Stomach smooth muscle (tissue), 2 donors: Measurements from ENCODE around the gene GET4.
A peak's percentile ranks its signal among the peaks of the same experiment; 100 is the strongest.

Experiments used
- H3K27ac ChIP-seq: one replicate; pipeline ENCODE4 v1.7.0; 2013; ENCODE audit warnings: mild to moderate bottlenecking, low read length, inconsistent platforms
- H3K27me3 ChIP-seq, 2 donors: one replicate each; pipeline ENCODE4 v1.7.0; 2013; ENCODE audit warnings: low read length in 2 of 2; ENCODE audit not compliant: insufficient read depth in 2 of 2, control insufficient read depth in 1 of 2
- H3K36me3 ChIP-seq, 2 donors: one replicate each; pipeline ENCODE4 v1.7.0; 2013; ENCODE audit warnings: low read length in 2 of 2; ENCODE audit not compliant: control insufficient read depth in 2 of 2, insufficient read depth in 2 of 2
- H3K4me1 ChIP-seq: one replicate; pipeline ENCODE4 v1.7.0; 2013; ENCODE audit warnings: low read length; ENCODE audit not compliant: control insufficient read depth, insufficient read depth
- H3K4me3 ChIP-seq, 2 donors: one replicate each; pipeline ENCODE4 v1.7.0; 2013; ENCODE audit warnings: low read length in 2 of 2
- H3K9ac ChIP-seq, 2 donors: one replicate each; pipeline ENCODE4 v1.7.0; 2013; ENCODE audit warnings: low read length in 2 of 2, mild to moderate bottlenecking in 1 of 2
- H3K9me3 ChIP-seq, 2 donors: one replicate each; pipeline ENCODE4 v1.7.0; 2013; ENCODE audit warnings: low read length in 2 of 2; ENCODE audit not compliant: control insufficient read depth in 2 of 2
- donor health status: healthy.
- donor health status: Pancreatic carcinoma.

The GET4 gene

DNA sequence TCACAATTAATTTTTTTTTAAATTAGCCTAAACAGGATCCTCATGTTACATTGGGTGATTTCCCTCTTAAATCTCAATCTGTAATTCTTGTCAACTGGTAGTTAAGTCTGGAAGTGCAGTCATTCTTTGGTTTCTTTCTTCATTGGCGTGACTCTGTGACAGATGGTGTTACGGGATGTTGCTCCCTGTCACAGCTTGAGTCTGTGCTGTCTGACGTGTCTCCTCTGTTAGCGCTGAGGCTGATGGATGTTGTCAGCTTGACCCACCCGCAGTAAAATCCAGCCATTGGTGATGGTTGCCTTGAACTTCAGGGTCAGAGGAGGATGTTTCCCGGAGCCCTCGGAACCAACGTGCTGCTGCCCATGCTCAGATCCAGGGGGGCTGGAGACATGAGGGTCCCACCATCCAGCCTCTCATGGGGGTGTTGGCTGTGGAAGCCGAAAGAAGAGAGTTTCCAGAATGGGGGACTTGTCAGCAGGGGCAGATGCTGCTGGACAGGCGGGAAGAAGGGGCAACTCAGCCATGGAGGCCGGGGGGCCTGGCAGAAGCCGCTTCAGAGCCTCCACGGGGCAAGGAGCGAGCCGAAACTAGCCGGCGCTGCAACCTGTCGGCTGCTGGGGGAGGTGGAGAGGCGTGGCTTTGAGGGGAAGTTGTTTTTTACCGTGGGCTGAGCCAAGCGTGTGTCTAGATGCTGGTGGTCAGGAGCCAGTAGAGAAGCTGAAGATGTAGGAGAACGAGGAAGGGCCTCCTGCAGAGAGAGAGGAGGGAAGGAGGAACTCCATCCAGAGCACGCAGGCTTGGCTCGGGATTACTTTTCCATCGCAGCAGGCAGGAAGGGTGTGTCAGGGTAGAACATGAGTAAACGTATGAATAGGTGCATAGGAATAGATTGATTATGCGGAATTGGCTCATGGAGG, 40.6 kb upstream of the GET4 start:
- Histone ChIP-seq H3K27me3 (no peaks in the 10 kb centered on the region), H3K36me3 (peaks cover 12 to 15% of the 10 kb centered on the region in 2 donors), H3K4me3 (peak overlapping the region in 1 of 2 donors; percentile 29), H3K9me3 (no peaks in the 10 kb centered on the region), H3K9ac (no peak overlapping the region), H3K27ac (peak overlapping the region; percentile 87), H3K4me1 (peaks cover 83% of the 10 kb centered on the region)

DNA sequence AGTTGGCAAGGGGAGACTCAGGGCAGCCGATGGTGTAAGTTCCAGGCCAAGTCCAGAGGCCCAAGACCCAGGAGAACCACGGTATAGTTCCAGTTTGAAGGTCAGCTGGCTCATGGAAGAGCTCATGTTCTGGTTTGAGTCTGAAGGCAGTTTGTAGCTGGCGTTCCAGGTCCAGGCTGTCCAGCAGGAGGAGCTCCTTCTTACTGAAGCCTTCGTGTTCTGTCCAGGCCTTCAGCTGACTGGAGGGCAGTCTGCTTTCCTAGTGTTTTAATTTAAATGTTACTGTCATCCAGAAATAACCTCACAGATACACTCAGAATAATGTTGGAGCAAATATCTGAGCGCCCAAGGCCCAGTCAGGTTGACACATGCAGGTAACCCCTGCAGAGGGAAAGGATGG, 39.9 kb upstream of the GET4 start:
- no peaks in the 10 kb centered on the region for H3K27me3 ChIP-seq
- H3K9me3 ChIP-seq: no peaks in the 10 kb centered on the region
- H3K4me3 ChIP-seq: peak overlapping the region in 1 of 2 donors; percentile 29
- peak overlapping the region; percentile 87 for H3K27ac ChIP-seq
- peaks cover 79% of the 10 kb centered on the region for H3K4me1 ChIP-seq
- H3K9ac ChIP-seq: no peak overlapping the region
- H3K36me3 ChIP-seq: peaks cover 12 to 15% of the 10 kb centered on the region in 2 donors

DNA sequence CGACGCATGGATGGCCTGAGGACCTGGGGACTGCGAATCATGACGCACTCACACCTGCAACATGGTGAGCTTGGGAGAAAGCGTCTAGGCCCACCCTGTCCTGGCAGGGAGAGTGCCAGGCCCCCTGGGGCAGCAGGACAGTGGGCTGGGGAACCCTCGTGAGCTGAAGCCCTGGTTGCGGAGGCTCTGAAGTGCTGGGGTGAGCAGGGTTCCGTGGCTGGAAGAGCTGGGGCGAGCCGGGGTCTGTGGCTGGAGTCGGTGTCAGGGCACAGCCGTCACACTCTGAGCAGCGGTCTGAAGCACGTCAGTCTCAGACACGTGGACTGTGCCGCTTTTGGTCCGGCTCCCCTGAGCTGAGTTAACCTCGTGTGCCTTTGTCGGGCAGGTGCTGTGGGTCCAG, 39.4 kb upstream of the GET4 start:
- Histone ChIP-seq H3K9ac (no peak overlapping the region), H3K9me3 (no peaks in the 10 kb centered on the region), H3K4me3 (peak overlapping the region in 1 of 2 donors; percentile 29), H3K36me3 (peaks cover 14 to 15% of the 10 kb centered on the region in 2 donors), H3K27ac (peak overlapping the region; percentile 87), H3K4me1 (peaks cover 77% of the 10 kb centered on the region), H3K27me3 (no peaks in the 10 kb centered on the region)

DNA sequence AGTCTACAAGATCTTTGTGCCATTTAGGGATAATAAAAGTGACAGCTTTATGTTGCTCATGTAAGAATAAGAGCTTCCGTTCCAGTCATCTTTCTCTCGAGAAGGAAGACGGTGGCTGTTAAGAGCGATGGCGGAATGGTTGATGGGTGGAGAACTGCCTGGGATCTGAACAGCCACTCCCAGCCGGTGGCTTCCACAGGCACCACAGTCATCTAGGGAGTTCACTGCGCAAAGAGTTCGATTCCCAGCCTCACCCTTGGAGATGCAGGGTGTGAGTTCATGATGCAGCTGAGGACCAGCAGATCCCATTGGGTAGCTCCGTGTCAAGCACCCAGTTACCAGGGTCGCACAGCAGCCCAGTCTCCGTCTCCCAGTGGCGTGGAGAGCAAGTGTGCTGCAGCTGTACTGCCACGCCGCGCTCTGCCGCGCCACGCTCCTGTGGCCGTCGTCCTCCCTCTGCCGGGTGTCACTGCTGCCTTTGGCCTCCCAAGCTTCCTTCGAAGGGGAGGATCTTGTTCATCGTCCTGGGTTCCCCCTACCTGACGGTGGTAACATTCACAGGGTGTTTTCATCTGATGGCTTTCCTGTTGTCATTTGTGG, 36.3 kb upstream of the GET4 start:
- no peak overlapping the region for H3K9ac ChIP-seq
- H3K4me1 ChIP-seq: peaks cover 69% of the 10 kb centered on the region
- H3K4me3 ChIP-seq: no peak overlapping the region
- peaks cover 34 to 38% of the 10 kb centered on the region in 2 donors for H3K36me3 ChIP-seq
- no peaks in the 10 kb centered on the region for H3K9me3 ChIP-seq
- no peak overlapping the region for H3K27ac ChIP-seq
- no peaks in the 10 kb centered on the region for H3K27me3 ChIP-seq

DNA sequence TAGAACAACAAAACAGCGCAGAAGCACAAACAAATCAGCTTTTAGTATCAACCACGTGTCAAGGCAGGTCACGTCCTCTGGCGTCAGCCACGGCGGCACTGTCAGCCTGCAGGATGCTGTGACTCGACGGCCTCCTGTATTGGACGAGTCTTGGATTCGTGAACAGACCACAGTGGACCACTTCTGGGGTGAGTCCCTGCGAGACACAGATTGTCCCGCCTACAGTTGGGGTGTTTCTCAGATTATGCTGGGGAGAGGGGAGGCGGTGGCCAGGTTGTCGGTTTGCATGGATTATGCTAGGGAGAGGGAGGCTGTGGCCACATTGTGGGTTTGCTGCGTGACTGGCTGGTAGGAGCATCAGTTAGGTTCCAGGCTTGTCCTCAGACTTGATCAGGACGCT, 34.4 kb upstream of the GET4 start:
- H3K9me3 ChIP-seq: no peaks in the 10 kb centered on the region
- no peaks in the 10 kb centered on the region for H3K27me3 ChIP-seq
- H3K4me1 ChIP-seq: peaks cover 51% of the 10 kb centered on the region
- H3K36me3 ChIP-seq: peaks cover 34 to 38% of the 10 kb centered on the region in 2 donors
- H3K27ac ChIP-seq: peak overlapping the region; percentile 87
- peak overlapping the region; percentile 4 to 47 for H3K4me3 ChIP-seq
- H3K9ac ChIP-seq: peak overlapping the region in 1 of 2 donors; percentile 40

DNA sequence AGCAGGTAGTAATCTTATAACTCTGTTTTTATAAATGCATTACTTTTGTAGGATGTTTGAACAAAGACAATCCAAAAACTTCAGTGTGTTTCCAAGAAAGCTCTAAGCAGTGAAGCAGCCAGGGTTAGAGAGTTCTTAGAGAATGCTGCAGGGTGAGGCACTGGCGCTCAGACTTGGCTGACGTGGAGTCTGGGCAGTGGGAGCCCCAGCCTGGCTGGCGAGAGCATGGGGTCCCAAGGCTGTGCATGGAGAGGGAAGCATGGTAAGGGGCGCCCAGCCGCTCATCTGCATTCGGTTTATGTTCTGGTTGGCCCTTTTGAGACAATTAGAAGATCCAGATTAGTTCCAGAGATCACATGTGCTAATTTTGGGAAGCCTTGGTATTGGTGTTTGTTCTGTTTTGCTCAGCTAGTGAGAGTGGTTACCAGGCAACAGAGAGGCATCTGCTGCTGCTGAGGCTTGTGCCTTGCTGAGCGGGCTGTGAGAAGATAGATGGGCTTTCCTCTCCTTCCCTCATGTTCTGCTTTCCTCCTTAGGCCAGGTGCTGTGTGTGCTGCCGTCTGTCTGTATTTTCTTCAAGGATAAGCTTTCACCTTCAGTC, 33.8 kb upstream of the GET4 start:
- Histone ChIP-seq H3K4me3 (peak overlapping the region; percentile 41 to 61), H3K27ac (peak overlapping the region; percentile 87), H3K9ac (peak overlapping the region in 1 of 2 donors; percentile 21), H3K4me1 (peaks cover 46% of the 10 kb centered on the region), H3K36me3 (peaks cover 34 to 38% of the 10 kb centered on the region in 2 donors), H3K27me3 (no peaks in the 10 kb centered on the region), H3K9me3 (no peaks in the 10 kb centered on the region)

DNA sequence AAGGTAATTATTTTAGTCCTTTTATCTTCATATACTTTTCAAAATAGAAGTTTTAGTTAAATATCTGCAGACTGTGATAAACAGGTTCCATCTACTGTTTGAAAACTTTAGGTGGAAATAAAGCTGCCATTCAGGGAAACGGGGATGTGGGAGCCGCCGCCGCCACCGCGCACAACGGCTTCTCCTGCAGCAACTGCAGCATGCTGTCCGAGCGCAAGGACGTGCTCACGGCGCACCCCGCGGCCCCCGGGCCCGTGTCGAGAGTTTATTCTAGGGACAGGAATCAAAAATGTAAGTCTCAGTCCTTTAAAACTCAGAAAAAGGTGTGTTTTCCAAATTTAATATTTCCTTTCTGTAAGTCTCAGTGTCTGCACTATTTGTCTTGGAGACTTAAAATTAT, 33.1 kb upstream of the GET4 start:
- no peaks in the 10 kb centered on the region for H3K9me3 ChIP-seq
- H3K36me3 ChIP-seq: peaks cover 34 to 38% of the 10 kb centered on the region in 2 donors
- H3K4me1 ChIP-seq: peaks cover 39% of the 10 kb centered on the region
- H3K4me3 ChIP-seq: no peak overlapping the region
- H3K27me3 ChIP-seq: no peaks in the 10 kb centered on the region
- peak overlapping the region; percentile 87 for H3K27ac ChIP-seq
- H3K9ac ChIP-seq: no peak overlapping the region

DNA sequence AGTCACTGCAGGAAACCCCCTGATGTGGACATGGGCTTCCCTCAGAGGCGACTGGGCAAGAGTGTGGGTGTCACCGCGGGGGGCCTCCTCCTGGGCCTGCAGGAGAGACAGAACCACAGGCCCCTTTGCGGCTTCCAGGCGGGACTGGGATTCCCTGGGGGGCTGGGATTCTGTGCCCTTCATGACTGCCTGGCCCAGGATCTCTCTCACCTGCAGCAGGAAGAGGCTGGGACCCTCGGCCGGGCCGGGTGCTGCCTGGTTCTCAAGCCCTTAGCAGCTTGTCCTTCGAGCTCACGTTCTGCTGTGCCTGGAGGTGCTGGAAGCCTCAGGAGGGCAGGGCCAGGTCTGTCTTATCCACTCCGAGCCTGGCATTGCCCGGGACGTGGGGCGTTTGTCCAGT, 32.3 kb upstream of the GET4 start:
- H3K9me3 ChIP-seq: no peaks in the 10 kb centered on the region
- no peaks in the 10 kb centered on the region for H3K27me3 ChIP-seq
- no peak overlapping the region for H3K9ac ChIP-seq
- no peak overlapping the region for H3K4me3 ChIP-seq
- H3K36me3 ChIP-seq: peaks cover 30 to 38% of the 10 kb centered on the region in 2 donors
- H3K4me1 ChIP-seq: peaks cover 30% of the 10 kb centered on the region
- H3K27ac ChIP-seq: peak overlapping the region; percentile 87

DNA sequence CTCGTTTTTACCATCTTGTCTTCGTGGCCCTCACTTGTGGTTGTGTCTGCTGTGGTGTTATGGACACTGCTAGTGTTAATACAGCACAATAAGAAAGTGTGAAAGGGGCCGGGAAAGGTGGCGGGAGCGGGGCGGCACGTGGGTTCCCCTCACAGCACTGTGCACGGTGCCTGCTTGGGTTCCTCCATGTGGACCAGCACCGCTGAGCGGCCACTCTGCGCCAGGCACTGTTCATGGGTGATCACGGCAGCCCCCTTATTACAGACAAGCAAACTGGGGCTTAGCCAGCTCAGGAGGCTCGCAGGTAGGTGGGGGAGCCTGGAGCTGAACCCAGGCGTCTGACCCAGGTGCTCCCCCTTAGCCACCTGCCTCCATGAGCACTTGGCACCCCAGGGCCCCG, 31.8 kb upstream of the GET4 start:
- Histone ChIP-seq H3K27me3 (no peaks in the 10 kb centered on the region), H3K9ac (no peak overlapping the region), H3K4me1 (peaks cover 28% of the 10 kb centered on the region), H3K27ac (peak overlapping the region; percentile 87), H3K9me3 (no peaks in the 10 kb centered on the region), H3K4me3 (no peak overlapping the region), H3K36me3 (peaks cover 33 to 38% of the 10 kb centered on the region in 2 donors)

DNA sequence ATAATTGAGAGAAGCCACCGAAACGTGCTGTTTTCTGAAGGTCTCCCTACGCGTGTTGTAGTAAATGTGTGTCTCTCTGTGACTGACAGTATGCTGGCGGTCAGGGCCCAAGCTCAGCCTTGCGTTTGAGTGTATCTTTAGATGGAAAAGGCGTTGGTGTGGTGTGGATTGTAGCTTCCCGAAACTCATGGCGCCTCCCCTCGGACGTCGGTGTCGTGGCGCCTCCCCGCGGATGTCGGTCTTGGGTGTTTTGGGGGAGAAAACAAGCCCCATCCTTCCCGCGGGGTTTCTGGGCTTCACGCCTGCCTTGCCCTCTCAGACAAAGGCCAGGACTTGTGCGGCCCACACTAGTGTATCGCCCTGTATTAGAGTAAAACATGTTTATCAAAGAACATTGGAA, 31.3 kb upstream of the GET4 start:
- H3K9ac ChIP-seq: no peak overlapping the region
- peak overlapping the region; percentile 87 for H3K27ac ChIP-seq
- no peak overlapping the region for H3K4me3 ChIP-seq
- no peaks in the 10 kb centered on the region for H3K27me3 ChIP-seq
- H3K4me1 ChIP-seq: peaks cover 28% of the 10 kb centered on the region
- no peaks in the 10 kb centered on the region for H3K9me3 ChIP-seq
- peaks cover 35 to 37% of the 10 kb centered on the region in 2 donors for H3K36me3 ChIP-seq
